ENCODE results near the gene PGBD1. TPM values are rescaled to one million over a fixed set of nuclear protein-coding genes. Genes with fewer than 3 reads are reported as not detected.
A peak's percentile ranks its signal among the peaks of the same experiment; 100 is the strongest.

The PGBD1 gene
- total RNA-seq, 1 donor, result 4.6 TPM

DNA sequence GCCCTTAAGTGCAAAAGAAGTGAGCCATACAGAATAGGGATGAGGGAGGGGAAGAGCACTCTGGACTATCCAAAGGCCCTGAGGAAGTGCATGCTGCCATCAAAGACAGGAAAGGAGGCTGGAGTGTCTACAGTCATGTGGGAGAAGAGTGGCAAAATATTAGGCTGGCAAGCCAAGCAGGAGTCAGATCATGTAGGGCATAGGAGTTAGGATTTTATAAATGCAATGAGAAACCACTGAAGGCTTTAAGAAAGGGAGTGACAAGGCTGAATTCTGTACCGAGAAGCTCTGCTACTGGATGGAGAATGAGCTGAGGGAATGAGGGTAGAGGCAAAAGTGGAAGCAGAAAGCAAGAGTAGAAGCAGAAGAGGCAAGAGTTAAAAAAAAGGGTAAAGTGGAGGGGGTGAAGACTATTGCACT, 52.2 kb downstream of the PGBD1 start:
- no peak for DNase-seq (ENCODE audit: low read depth in 2 of 3, low spot score in 2 of 3)

DNA sequence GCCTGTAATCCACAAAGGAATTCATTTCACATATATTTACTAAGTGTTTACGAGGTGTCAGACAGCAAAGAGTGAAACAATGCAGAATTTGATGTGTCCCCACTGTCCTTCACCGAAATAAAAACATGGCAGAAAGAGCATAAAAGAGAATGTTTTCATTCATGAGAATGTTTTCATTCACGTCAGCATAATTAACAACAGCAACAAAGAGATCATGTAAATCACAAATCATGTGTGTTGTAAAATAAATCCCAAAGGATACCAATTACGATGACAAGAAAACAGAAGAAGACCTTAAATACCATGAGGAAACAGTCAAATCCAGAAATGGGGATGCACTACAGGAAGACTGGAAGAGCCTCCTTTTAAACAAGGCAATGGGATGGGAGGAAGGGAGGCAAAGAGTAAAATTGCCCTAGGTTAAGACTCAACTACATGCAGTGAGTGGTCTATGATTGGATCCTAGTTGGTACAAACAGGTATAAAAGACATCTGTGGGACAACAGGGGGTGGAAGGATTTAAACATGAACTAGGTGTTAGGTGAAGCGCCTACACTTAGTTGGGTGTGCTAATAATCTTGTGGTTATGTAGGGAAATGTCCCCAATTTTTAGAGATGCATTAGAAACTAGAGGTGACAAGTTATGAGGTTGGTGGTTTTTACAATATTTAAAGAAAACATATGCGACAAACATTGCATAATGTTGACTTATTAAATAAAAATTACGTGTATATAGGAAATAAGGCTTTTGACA, 53.1 kb downstream of the PGBD1 start:
- no peak for DNase-seq (ENCODE audit: low read depth in 2 of 3, low spot score in 2 of 3)

DNA sequence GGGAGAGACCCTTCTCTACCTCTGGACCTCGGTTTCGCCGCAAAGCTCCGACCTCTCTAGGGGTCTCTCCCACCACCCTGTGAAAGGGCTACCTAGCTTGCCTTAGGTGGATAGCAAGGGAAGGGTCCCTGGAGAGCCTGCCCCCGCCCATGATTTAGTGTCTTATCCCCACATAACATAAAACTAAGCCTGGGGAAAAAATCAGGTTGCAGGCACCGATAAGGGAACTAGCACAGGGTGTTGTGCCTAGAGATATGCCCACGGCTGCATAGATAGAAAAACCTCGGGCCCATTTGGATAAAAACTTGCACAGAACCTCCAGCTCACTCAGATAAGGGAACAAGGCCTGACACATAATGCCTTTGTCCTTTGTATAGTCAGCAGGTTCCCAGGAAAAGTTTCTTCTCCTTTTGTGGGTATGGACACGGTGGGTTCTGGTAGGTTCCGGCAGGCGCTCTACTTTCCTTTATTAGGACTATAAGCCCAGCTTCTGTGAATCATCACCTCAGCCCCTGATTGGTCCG, 53.7 kb downstream of the PGBD1 start:
- no peak for DNase-seq (ENCODE audit: low read depth in 2 of 3, low spot score in 2 of 3)

DNA sequence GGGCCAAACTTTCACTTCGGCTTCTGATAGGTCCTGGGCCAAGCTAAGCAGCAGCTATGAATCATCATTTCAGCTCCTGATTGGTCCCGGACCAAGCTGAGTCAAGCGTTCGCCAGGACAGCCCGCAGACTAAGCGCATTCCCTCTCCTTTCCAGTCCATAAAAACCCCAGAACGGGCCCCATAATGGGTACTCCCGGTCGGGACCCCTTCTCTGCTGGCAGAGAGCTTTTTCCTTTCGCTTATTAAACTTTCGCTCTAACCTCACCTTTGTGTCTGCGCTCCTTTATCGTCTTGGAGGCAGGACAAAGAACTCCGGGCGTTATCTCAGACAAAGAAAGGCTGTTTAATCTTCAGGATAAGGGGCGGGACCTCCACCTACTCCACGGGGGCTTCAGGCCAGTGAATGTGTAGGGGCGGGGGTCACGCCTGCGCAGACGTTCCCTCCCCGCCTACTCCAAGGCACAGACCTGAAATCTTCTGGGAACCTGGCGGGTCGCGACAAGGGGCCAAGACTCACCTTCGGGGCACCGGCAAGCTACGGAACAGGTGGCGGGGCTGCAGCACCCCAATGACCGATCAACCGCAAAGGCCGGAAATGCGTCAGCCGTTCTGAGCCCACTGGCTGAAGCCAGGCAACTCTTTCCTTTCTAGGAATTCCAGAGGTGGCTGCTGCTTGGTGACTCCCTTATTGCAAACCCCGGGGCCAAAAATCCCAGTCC, 54.4 kb downstream of the PGBD1 start, which contains the start of gene ZSCAN31:
Gene ZSCAN31, minus strand, starts transcription at position 585 of the 720 bp plus-strand sequence. CDS start 6,465 bp downstream, outside the sequence.
- peak; percentile 52 to 99 (median 98) for DNase-seq (ENCODE audit: low read depth in 2 of 3, low spot score in 2 of 3)

DNA sequence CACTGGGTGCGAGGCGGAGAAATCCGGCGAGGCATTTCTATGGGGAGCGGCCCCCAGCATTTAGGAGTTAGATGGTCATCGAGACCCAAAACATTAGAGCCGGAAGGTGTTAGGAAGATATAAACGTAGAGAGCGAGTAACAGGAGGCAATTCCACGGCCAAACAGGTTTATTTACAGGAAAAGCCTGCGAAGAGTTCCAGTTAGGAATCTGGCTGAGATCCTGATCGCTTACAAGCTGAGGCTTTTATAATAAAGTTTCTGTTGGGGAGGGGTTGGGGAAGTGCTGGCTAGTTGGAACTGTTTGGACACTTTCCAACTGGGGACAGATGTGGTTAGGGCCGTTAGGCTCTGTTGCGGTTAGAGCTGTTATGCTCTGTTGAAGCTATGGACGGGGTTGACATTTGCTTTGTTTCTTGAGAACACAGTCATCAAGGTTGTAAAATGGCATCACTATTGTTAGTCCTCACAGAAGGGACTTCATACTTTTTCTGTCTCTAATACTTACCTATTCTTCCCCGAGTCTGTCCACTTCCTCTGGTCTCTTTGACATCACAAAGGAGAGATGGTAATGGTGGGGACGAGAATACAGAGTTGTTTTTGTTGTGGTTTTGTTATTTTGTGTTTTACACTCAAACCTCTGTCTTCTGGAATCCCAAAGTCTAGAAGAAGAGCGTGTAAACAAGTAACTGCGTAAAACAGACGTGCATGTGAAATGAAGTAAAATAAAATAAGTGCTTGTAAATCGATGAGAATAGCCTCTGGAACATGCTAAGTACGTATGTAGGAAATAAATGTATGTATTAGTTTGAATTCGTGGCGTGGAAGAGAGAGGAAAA, 55.1 kb downstream of the PGBD1 start:
- DNase-seq (ENCODE audit: low read depth in 2 of 3, low spot score in 2 of 3), result peak; percentile 22 to 98 (median 87)

DNA sequence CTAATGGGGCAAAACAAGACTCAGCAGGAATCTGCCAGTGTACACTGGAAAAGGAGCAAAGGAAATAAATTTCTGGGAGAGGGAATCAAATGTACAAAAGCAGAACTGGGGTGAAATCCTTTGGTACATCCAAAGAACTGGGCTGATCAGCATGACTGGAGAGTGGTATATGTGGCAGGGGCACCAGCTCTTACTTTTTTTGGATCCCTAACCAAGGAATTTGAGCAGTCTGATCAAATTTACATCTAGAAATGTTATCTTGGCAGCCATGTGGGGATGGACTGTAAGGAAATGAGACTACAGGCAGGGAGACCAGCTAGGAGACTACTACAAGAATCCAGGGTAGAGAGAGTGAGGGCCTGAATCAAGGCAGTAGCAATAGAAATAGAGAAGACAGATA, 55.7 kb downstream of the PGBD1 start:
- no peak for DNase-seq (ENCODE audit: low read depth in 2 of 3, low spot score in 2 of 3)

DNA sequence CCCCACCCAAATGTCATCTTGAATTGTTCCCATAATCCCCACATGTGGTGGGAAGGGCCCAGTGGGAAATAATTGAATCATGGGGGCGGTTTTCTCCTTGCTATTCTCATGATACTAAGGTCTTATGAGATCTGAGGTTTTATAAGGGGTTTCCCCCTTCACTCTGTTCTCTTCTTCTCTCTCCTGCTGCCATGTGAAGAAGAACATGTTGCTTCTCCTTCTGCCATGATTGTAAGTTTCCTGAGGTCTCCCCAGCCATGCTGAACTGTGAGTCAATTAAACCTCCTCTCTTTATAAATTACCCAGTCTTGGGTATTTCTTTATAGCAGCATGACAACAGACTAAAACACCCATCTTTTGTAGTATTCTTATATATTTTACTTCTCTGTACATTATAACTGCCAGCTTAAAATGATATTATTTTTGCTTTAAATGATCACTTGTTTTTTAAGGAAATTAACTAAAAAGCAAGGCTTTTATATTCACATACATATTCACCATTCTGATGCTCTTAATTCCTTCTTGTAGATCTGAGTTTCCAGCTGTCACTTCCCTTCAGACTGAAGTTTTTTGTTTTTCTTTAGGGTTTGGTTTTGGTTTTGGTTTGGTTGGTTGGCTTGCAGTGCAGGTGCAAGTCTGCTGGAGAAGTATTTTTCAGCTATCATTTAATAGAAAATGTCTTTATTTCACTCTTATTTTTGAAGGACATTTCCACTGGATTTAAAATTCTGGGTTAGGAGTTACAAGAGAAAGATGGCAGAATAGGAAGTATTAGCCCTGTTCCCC, 59.1 kb downstream of the PGBD1 start:
- peak in 1 of 3 donors; percentile 44 for DNase-seq (ENCODE audit: low read depth in 2 of 3, low spot score in 2 of 3)

DNA sequence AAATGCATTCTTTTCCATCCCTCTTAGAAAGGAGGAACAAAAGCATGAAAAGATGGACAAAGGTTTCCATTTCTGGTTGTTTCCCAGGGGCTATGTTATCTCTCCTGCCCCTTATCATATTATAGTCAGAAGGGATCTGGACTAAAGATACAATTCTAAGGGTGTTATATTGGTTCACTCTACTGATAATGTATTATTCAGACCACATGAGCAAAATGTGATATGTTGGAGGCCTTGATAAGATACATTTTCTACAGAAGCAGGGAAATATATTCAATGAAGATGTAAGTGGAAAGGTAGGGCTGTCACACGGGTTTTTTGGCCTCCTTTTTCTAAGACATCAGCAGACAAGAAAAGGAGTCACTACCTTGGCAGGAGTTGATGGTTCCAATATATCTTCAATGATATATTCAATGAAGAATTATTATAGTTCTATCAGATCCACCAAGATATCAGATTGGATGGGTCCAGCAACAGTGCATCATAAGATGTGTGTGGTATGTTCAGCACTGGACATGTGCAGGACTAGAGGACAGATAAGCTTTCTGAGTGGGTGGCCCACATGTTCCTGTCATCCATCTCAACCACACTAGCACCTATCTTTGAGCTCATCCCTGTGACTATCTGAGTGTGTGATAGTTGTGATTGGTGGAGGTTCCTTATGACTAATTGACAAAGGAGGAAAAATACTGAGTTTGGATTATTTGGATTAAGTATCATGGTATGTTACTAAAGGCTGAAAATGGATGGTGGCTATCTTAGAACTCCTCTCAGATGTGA, 62.7 kb downstream of the PGBD1 start:
- DNase-seq (ENCODE audit: low read depth in 2 of 3, low spot score in 2 of 3), result no peak

DNA sequence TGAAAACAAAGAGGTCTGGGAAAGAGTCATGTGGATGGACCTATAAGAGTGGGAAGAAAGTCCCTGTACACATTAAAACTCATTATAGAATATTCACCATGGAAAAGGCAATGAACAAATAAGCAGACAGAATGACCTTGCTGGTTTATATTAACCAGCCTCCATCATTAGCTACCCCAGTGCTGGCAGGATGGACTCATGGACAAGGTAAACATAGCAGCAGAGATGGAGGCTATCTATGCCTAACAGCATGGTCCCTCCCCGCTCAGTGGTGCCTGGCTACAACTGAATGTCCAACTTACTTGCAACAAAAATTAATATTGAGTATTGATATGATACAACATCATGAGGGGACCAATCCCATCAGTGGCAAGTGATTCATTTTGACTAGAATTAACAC, 63.8 kb downstream of the PGBD1 start:
- no peak for DNase-seq (ENCODE audit: low read depth in 2 of 3, low spot score in 2 of 3)

DNA sequence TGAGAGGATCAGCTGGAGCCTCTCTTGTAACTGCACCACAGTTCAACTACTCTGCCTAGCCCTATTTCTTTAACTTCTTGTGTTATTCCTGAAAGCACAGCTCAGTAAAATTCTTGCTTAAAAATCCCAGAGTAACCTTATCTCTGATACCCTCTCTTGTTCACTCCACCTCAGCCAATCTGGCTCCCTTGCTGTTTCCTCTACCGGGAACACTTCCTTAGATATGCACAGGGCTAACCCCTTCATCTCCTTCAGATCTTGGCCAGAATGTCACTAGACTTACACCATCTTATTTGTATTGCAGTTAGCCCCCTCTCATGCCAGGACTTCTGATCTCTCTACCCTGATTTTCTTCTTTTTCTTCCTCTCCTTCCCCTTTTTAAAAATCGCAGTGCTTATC, 65.7 kb downstream of the PGBD1 start:
- no peak for DNase-seq (ENCODE audit: low read depth in 2 of 3, low spot score in 2 of 3)

DNA sequence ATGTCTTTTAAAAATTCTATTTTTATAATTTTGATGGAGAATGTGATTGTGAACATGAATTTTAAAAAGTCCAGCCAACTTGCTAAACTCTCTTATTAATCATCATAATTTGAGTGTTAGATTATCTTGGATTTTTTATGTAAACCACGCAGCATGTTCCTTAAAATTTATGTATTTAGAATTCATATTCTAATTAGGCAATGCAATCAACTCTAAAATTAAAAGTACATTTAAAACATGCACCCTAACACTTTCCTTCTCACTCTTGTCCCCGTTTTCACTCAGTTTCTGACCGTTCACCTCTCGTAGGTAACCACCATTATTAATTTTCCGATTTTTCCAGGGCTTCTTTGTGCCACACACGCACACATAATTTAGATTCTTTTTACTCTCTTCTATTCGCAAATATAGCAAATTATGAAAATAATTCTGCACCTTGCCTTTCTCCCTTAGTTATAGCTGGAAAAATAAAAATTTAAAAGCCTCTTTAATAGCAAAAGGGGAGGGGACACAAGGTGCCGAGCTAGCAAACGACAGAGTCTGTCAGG, 68.0 kb downstream of the PGBD1 start:
- DNase-seq (ENCODE audit: low read depth in 2 of 3, low spot score in 2 of 3), result no peak

DNA sequence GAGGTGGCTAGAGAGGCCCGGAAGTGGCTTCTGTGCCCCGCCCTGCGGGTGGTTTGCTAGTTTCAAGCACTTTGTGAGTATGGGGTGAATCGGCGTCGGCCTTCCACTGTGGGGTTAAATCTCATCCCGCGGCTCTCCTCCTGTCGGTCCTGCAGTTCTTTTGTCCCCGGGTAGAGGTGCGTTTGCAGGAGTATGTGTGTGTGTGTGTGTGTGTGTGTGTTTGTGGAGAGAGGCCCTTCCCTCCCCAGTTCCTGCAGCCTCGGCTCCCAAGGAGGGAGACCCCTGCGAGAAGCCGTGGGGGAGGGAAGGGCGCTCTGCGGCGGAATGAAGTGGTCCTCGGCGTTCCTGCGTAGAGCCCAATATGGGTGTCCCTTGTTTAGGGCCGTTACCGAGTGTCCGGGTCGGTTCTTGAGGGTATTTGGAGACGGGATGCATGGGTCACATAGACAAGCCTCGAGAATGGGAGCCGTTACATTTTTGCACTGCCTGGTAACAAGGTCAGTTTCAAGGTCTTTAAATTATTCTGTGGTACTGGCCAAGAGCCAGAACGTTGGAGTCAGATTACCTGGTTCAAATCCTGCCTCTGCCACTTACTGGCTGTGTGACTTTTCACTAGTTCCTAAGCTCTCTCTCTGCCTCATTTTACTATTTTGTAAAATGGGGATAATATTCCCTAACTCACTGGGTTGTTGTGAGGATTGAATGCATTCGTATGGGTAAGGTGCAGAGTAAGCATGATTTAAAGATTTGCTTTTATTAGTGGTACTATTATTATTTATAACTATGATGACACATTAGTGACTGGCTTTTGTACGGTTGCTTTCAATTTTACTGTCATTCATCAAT, 68.7 kb downstream of the PGBD1 start, which contains the start of gene ZKSCAN3:
Gene ZKSCAN3, plus strand, starts transcription at position 56 of the 846 bp plus-strand sequence. CDS start 9,640 bp downstream, outside the sequence.
- peak; percentile 40 to 89 (median 85) for DNase-seq (ENCODE audit: low read depth in 2 of 3, low spot score in 2 of 3)

DNA sequence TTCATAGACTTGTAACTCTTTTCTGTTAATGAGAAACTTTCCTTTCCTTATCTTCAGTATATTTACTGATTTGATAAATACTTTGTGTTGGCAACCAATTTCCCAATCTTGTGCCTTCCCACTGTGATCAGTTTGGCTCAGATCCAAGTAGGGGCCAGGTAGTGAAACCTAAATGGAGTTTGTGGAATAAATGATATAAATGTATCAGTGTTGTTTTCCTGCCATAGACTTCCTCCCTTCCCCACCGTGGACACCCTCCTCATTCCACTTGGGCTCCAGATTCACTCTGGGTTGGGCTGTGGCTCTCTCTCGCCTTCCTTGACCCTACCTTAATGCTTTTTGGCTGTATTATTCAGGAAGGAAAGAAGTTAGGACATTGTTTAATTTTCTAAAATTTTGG, 69.7 kb downstream of the PGBD1 start:
- no peak for DNase-seq (ENCODE audit: low read depth in 2 of 3, low spot score in 2 of 3)

DNA sequence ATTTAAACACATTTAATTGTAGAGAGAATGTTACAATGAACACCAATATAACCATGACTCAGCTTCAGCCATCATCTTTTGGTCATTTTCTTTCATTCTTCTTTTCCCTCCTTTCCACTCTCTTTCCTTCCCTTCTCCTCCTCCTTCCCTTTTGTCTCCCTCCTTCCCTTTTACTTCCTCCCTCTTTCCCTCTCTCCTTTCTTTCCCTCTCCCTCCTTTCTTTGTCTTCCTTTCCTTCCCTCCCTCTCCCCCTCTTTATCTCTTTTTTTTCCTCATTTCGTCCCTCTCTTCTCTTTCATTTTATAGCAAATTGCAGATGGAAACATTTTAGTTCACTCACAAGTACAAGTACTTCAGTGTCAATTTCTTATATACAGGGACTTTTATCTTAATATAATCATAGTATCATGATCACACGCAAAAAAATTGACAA, 70.1 kb downstream of the PGBD1 start:
- DNase-seq (ENCODE audit: low read depth in 2 of 3, low spot score in 2 of 3), result no peak

Measured in hematopoietic multipotent progenitor cell (in vitro differentiated cells).